Measurements from ENCODE around the gene SORCS2. TPM values are rescaled to one million over a fixed set of nuclear protein-coding genes. Genes with fewer than 3 reads are reported as not detected.

SORCS2 gene
- polyA plus RNA-seq, 1 donor (not counting 4 experiments of a cell fraction or from before 2014, with no cell fraction given): 0.09 TPM

DNA sequence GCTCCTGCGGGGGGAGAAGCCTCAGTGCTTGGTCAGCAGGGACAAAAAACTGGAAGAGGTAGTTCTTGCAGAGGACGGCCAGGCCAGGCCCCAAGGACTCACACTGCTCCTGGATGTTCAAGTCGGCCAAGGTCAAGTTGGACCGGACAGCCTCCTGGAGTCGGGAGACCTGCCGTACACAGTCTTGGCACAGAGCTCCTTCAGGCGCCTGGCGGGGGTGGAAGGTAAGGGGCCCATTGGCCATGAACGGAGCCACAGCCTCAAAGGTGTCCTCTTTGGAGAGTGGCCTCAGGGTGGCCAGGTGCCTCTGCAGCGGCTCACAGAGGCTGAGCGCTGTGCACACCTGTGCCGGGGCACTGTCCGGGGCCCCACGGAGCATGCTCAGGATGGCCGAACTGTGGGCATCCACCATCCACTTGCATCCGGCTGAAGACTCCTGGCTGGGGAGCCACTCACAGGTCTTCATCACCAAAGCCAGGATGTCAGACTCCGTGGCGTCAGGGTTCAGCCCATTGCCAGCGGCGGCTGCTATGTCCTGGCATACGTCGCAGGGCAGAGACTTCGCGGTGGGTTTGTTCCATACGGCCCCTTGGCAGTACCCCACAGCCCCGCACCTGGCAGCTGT, 241.9 kb downstream of the SORCS2 start:
- peaks cover 16% of the 10 kb centered on the region for H3K4me1 ChIP-seq (ENCODE audit: control insufficient read depth, extremely low read depth, insufficient read depth, low read length)
- H3K27ac ChIP-seq (ENCODE audit: control insufficient read depth, insufficient read depth, low read length): no peak overlapping the region
- no peaks in the 10 kb centered on the region for H3K9me3 ChIP-seq (ENCODE audit: control insufficient read depth, low read depth, low read length)
- no peaks in the 10 kb centered on the region for H4K20me1 ChIP-seq (ENCODE audit: control insufficient read depth, extremely low read depth, insufficient read depth, low read length)
- dilution Hi-C loops (cut with MboI; ENCODE audit: extremely low pct_ligation_motif_present, low sequenced_read_pairs): no loop called here
- no peak for DNase-seq (ENCODE audit: low read depth, low spot score)
- no peak for FAIRE-seq
- TF ChIP-seq, protein P1, sequence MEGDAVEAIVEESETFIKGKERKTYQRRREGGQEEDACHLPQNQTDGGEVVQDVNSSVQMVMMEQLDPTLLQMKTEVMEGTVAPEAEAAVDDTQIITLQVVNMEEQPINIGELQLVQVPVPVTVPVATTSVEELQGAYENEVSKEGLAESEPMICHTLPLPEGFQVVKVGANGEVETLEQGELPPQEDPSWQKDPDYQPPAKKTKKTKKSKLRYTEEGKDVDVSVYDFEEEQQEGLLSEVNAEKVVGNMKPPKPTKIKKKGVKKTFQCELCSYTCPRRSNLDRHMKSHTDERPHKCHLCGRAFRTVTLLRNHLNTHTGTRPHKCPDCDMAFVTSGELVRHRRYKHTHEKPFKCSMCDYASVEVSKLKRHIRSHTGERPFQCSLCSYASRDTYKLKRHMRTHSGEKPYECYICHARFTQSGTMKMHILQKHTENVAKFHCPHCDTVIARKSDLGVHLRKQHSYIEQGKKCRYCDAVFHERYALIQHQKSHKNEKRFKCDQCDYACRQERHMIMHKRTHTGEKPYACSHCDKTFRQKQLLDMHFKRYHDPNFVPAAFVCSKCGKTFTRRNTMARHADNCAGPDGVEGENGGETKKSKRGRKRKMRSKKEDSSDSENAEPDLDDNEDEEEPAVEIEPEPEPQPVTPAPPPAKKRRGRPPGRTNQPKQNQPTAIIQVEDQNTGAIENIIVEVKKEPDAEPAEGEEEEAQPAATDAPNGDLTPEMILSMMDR (optimal IDR thresholded peaks at IDR 0.05 in 1 of 3, IDR thresholded peaks at IDR 0.05 in 1 of 3, conservative IDR thresholded peaks at IDR 0.05 in 1 of 3; ENCODE audit: extremely low read depth in 1 of 3, insufficient read depth in 2 of 3, low read length in 3 of 3): no peak
- TF ChIP-seq EZH2 (IDR thresholded peaks at IDR 0.05; ENCODE audit: low read length): no peak
- no peaks in the 10 kb centered on the region for H3K79me2 ChIP-seq (ENCODE audit: control insufficient read depth, insufficient read depth, low read length)
- no peak overlapping the region for H3K4me3 ChIP-seq (ENCODE audit: control insufficient read depth in 2 of 3, extremely low read depth in 1 of 3, insufficient read depth in 2 of 3, low read depth in 1 of 3, low read length in 3 of 3)
- H3K36me3 ChIP-seq (ENCODE audit: control insufficient read depth in 2 of 2, extremely low read depth in 1 of 2, insufficient read depth in 2 of 2, low read length in 2 of 2): no peaks in the 10 kb centered on the region
- H3K4me2 ChIP-seq (ENCODE audit: control insufficient read depth, extremely low read depth, insufficient read depth, low read depth, low read length): no peak overlapping the region
- no peak overlapping the region for H3K9ac ChIP-seq (ENCODE audit: control insufficient read depth, extremely low read depth, insufficient read depth, low read length)
- H2AFZ ChIP-seq (ENCODE audit: control insufficient read depth, low read length): no peak overlapping the region
- no peaks in the 10 kb centered on the region for H3K9me1 ChIP-seq (ENCODE audit: control insufficient read depth, extremely low read depth, insufficient read depth, low read length)
- H3K27me3 ChIP-seq (ENCODE audit: control insufficient read depth, extremely low read depth, insufficient read depth, low read length): peaks cover 9% of the 10 kb centered on the region

DNA sequence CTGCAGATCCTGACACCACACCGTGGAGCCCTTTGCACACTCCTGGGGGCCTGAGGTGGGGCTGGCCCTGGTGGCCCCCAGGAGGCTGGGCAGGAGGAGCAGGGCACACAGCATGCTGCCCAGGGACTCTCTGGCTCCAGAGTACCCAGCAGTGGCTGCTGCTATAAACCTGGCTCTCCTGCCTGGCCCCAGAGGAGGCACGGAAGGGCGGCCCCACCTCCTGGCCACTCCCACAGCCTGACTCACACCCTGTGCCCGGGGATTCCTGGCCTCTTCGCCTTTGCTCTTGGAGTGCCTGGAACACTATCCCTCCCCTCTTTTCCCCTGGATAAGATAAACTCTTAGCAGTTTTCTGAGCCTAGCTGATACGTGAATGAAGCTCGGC, 242.4 kb downstream of the SORCS2 start, which contains the start of gene PSAPL1:
Gene PSAPL1 (minus strand): TSS at position 165 of the 385 bp plus-strand sequence. CDS start 51 bp downstream, at position 114.
- H3K4me1 ChIP-seq (ENCODE audit: control insufficient read depth, extremely low read depth, insufficient read depth, low read length): peaks cover 16% of the 10 kb centered on the region
- no peak for DNase-seq (ENCODE audit: low read depth, low spot score)
- H4K20me1 ChIP-seq (ENCODE audit: control insufficient read depth, extremely low read depth, insufficient read depth, low read length): no peaks in the 10 kb centered on the region
- peak; percentile 81 for FAIRE-seq
- no peak for TF ChIP-seq EZH2 (IDR thresholded peaks at IDR 0.05; ENCODE audit: low read length)
- TF ChIP-seq, protein P1 (optimal IDR thresholded peaks at IDR 0.05 in 1 of 3, IDR thresholded peaks at IDR 0.05 in 1 of 3, conservative IDR thresholded peaks at IDR 0.05 in 1 of 3; ENCODE audit: extremely low read depth in 1 of 3, insufficient read depth in 2 of 3, low read length in 3 of 3): no peak
- H3K27ac ChIP-seq (ENCODE audit: control insufficient read depth, insufficient read depth, low read length): no peak within 1 kb of the TSS
- H3K9me3 ChIP-seq (ENCODE audit: control insufficient read depth, low read depth, low read length): no peaks in the 10 kb centered on the region
- H3K27me3 ChIP-seq (ENCODE audit: control insufficient read depth, extremely low read depth, insufficient read depth, low read length): peaks cover 9% of the 10 kb centered on the region
- no peak within 1 kb of the TSS for H3K4me3 ChIP-seq (ENCODE audit: control insufficient read depth in 2 of 3, extremely low read depth in 1 of 3, insufficient read depth in 2 of 3, low read depth in 1 of 3, low read length in 3 of 3)
- no peaks in the 10 kb centered on the region for H3K79me2 ChIP-seq (ENCODE audit: control insufficient read depth, insufficient read depth, low read length)
- no peaks in the 10 kb centered on the region for H3K9me1 ChIP-seq (ENCODE audit: control insufficient read depth, extremely low read depth, insufficient read depth, low read length)
- dilution Hi-C loops (cut with MboI; ENCODE audit: extremely low pct_ligation_motif_present, low sequenced_read_pairs): no loop called here
- H3K9ac ChIP-seq (ENCODE audit: control insufficient read depth, extremely low read depth, insufficient read depth, low read length): no peak within 1 kb of the TSS
- no peaks in the 10 kb centered on the region for H3K36me3 ChIP-seq (ENCODE audit: control insufficient read depth in 2 of 2, extremely low read depth in 1 of 2, insufficient read depth in 2 of 2, low read length in 2 of 2)
- no peak within 1 kb of the TSS for H3K4me2 ChIP-seq (ENCODE audit: control insufficient read depth, extremely low read depth, insufficient read depth, low read depth, low read length)
- H2AFZ ChIP-seq (ENCODE audit: control insufficient read depth, low read length): no peak within 1 kb of the TSS

Measured in keratinocyte (primary cell).